Neural progenitor cell (in vitro differentiated cells): ENCODE data around the gene ZNF69.
"Not testable (repeated sequence)": the region's sequence is repeated elsewhere in the genome, so short reads cannot be mapped to it uniquely, and the experiment has no call there.

ENCODE experiments used
- CTCF ChIP-seq: fragments of 200-600 bp; sonication (generic); IDR thresholded peaks from 2 replicates; pipeline ENCODE4 v1.5.1; 2017; ENCODE audit warnings: antibody characterized with exemption, mild to moderate bottlenecking
- EZH2 ChIP-seq: fragments of 200-600 bp; sonication (generic); IDR thresholded peaks from 2 replicates; pipeline ENCODE4 v1.6.1; 2017; ENCODE audit warnings: antibody characterized with exemption, mild to moderate bottlenecking, moderate library complexity
- EZH2phosphoT487 ChIP-seq: fragments of 200-600 bp; sonication (generic); IDR thresholded peaks from 2 replicates; pipeline ENCODE4 v1.6.1; 2017; ENCODE audit warnings: antibody characterized with exemption

DNA sequence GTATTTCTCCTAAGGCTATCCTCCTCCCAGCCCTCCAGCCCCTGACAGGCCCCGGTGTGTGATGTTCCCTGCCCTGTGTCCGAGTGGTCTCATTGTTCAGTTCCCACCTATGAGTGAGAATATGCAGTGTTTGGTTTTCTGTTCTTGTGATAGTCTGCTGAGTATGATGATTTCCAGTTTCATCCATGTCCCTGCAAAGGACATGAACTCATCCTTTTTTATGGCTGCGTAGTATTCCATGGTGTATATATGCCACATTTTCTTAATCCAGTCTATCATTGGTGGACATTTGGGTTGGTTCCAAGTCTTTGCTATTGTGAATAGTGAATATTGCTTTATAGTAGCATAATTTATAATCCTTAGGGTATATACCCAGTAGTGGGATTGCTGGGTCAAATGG, 48.2 kb downstream of the ZNF69 start:
- not testable (repeated sequence) for TF ChIP-seq CTCF, EZH2, EZH2phosphoT487
